Measurements from ENCODE around the gene CCNE1. TPM values are rescaled to one million over a fixed set of nuclear protein-coding genes. Genes with fewer than 3 reads are reported as not detected.

The CCNE1 gene
- total and polyA plus RNA-seq, 2 of the 13 experiments (the other 11 are each of a cell fraction or from before 2014, with no cell fraction given): 16.0 to 50.6 TPM

GRCh38 chr19:29766100-29766499, 45.7 kb upstream of the CCNE1 start:
- in situ Hi-C loops (cut with HindIII; ENCODE audit: extremely low pct_ligation_motif_present, low pct_unique_long_range_greater_than_20kb): no loop called here
- H3K27ac ChIP-seq (ENCODE audit: extremely low read length, insufficient read depth, low read length): no peak overlapping the region
- TF ChIP-seq SIX4 (CRISPR knock-in tag; IDR thresholded peaks at IDR 0.05) (no peak), ZNF570 (CRISPR knock-in tag; IDR thresholded peaks at IDR 0.05; ENCODE audit: borderline replicate concordance) (no peak), DBP (CRISPR knock-in tag; IDR thresholded peaks at IDR 0.05; ENCODE audit: not compliant biosample characterization) (no peak), CBX1 (IDR thresholded peaks at IDR 0.05; ENCODE audit: low read depth) (no peak), ZNF337 (CRISPR knock-in tag; IDR thresholded peaks at IDR 0.05; ENCODE audit: borderline replicate concordance, low read depth) (no peak), ZNF232 (CRISPR knock-in tag; IDR thresholded peaks at IDR 0.05; ENCODE audit: borderline replicate concordance) (no peak), EHMT2 (IDR thresholded peaks at IDR 0.05; ENCODE audit: borderline replicate concordance, low read depth, low read length) (no peak), TCF12 (IDR thresholded peaks at IDR 0.05) (no peak), TCF12 (CRISPR knock-in tag; IDR thresholded peaks at IDR 0.05) (no peak), SKI (IDR thresholded peaks at IDR 0.05; ENCODE audit: partially characterized antibody) (no peak)
- H2AFZ ChIP-seq (ENCODE audit: low read length): no peak overlapping the region
- WGBS (ENCODE audit: low lambda C conversion rate): 6% methylated on average over 1 of the region's 3 CpGs
- H3K4me3 ChIP-seq (replicated peaks in 1 of 3; ENCODE audit: insufficient read depth in 1 of 3, low read depth in 2 of 3, low read length in 3 of 3): no peak overlapping the region
- H3K4me2 ChIP-seq (ENCODE audit: low read depth, low read length): no peak overlapping the region
- DNase-seq (ENCODE audit: low spot score) (no peak), FAIRE-seq (no peak), ATAC-seq (no peak)
- H3K9me3 ChIP-seq (ENCODE audit: low read length): no peaks in the 10 kb centered on the region
- CTCF ChIA-PET (ENCODE audit: low intra/inter-chr PET ratio, low total read pairs): no interaction called here
- H3K36me3 ChIP-seq (replicated peaks in 1 of 2; ENCODE audit: control insufficient read depth in 1 of 2, insufficient read depth in 2 of 2, low read length in 2 of 2): no peaks in the 10 kb centered on the region
- H3K27me3 ChIP-seq (ENCODE audit: control insufficient read depth in 1 of 2, insufficient read depth in 2 of 2, low read length in 2 of 2): peaks cover 0 to 26% of the 10 kb centered on the region in 2 experiments; a peak in 3 of 5 replicates
- intact Hi-C loops (cut with micrococcal nuclease; ENCODE audit: unreplicated experiment): no loop called here
- BruUV-seq (replicated peaks): no TSS peak
- no peaks in the 10 kb centered on the region for H4K20me1 ChIP-seq (ENCODE audit: insufficient read depth, low read length)
- H3K9ac ChIP-seq (ENCODE audit: insufficient read depth, low read depth, low read length): no peak overlapping the region
- no peaks in the 10 kb centered on the region for H3K4me1 ChIP-seq (ENCODE audit: insufficient read depth, low read length)
- H3K79me2 ChIP-seq (ENCODE audit: insufficient read depth, low read length): no peaks in the 10 kb centered on the region
- POLR2A ChIA-PET: no interaction called here
